ENCODE measurements around the gene ATG4A. TPM values are rescaled to one million over a fixed set of nuclear protein-coding genes. Genes with fewer than 3 reads are reported as not detected.

Gene ATG4A, protein sequence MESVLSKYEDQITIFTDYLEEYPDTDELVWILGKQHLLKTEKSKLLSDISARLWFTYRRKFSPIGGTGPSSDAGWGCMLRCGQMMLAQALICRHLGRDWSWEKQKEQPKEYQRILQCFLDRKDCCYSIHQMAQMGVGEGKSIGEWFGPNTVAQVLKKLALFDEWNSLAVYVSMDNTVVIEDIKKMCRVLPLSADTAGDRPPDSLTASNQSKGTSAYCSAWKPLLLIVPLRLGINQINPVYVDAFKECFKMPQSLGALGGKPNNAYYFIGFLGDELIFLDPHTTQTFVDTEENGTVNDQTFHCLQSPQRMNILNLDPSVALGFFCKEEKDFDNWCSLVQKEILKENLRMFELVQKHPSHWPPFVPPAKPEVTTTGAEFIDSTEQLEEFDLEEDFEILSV
- total RNA-seq = 10.1 and 11.0 TPM in 2 replicates

DNA sequence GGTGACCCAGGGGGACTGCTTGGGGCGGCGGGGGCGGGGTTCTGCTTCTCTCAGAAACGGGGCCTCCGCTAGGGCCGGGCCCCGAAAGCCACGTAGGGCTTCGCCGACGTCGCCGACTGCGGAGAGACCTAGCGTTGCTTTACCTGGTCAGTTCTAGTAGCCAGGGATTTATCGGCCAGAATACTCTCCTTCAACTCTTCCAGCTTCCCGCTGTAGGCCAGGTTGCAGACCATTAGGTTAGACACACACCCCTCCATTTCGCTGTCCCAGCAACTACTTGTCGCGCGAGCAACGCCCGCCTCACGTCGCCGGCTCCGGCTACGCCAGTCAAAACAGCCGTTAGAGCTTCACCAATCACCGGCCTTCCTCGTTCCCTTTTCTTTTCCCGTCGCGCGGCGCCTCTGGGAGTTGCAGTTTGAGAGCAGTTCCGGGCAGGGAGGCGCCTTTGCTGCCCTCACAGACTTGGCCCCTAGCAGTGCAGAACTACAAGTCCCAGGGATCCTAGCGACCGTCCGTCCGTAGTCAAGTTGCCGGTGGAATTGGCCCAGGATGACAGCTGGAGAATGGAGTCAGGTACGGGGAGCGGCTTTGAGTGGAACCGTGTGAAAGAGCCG, at the start of gene ATG4A, which contains the start of gene PSMD10:
Gene ATG4A (plus strand): TSS at position 515 of the 614 bp plus-strand sequence. CDS start 49 bp downstream, at position 564.
Gene PSMD10 (minus strand): TSS at position 279 of the 614 bp plus-strand sequence. CDS start 22 bp downstream, at position 257.

DNA sequence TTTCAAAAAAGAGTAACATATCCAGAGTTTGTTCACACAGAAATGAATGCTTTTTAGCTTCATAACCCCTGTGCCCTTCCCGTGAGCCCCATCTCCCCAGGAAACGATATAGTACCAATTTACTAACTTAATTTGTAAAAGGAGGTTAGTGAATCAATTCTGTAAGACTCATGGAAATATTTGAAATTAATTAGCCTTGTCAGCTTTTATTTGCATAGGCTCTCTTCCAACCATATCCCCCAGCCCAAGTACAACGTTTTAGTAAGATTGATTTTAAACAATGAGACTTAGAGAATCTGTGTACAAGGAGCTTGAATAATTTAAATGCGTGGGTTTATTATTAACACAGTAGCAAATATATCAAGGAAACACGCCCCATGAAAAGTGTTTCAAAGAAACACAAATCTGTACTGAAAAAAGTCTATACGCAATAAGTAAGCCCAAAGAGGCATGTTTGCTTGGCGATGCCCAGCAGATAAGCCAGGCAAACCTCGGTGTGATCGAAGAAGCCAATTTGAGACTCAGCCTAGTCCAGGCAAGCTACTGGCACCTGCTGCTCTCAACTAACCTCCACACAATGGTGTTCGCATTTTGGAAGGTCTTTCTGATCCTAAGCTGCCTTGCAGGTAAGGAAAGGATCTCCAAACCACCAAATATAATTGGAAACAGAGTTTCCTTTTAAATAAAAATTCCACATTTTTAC, 46.9 kb upstream of the ATG4A start, which contains the start of gene VSIG1:
Gene VSIG1 (plus strand): TSS at position 512 of the 703 bp plus-strand sequence. CDS start 66 bp downstream, at position 578.

Other genes with a start within 250 kb of the ATG4A start
- not detected in 2 replicates for gene TEX13B, start 109.4 kb upstream of the ATG4A start, total RNA-seq
- 0.13 and 0.32 TPM in 2 replicates for gene VSIG1, start 46.7 kb upstream of the ATG4A start, total RNA-seq
- gene PSMD10, start 236 bp upstream of the ATG4A start, total RNA-seq = 52.0 and 70.6 TPM in 2 replicates

All from epithelial cell of alveolus of lung (primary cell).